Caco-2 (cell line): ENCODE measurements around the gene AMBRA1. TPM values are rescaled to one million over a fixed set of nuclear protein-coding genes. Genes with fewer than 3 reads are reported as not detected.
A peak's percentile ranks its signal among the peaks of the same experiment; 100 is the strongest.

Source experiments
- BruUV-seq: library from RNA; stranded (reverse); fragments of 400-500 nt; replicated peaks from 2 replicates; lab custom pipeline; 2021; lab: Mats Ljungman, UMichigan
- CTCF ChIA-PET: fragments of 300-600 bp; sonication (Branson Sonifier 250); formaldehyde crosslinking; loops from one replicate; lab custom pipeline; 2022; ENCODE audit warnings: antibody characterized with exemption; lab: Charles Lee
- POLR2A ChIA-PET: fragments of 300-600 bp; sonication (Branson Sonifier 250); formaldehyde crosslinking; loops from one replicate; lab custom pipeline; 2022; ENCODE audit warnings: antibody characterized with exemption; lab: Charles Lee
- DNase-seq, 2 experiments: peaks; one replicate each; pipeline versions ENCODE4 v3.0.0 to v3.0.0-alpha.2; 2020 to 2022
- H3K27me3 ChIP-seq: replicated peaks from 2 replicates; pipeline ENCODE4 v1.6.0; 2011; ENCODE audit warnings: low read length; ENCODE audit not compliant: control insufficient read depth, insufficient read depth
- H3K36me3 ChIP-seq: 2 replicates; pipeline ENCODE4 v1.5.1; 2011; ENCODE audit warnings: low read length; ENCODE audit not compliant: control insufficient read depth, insufficient read depth
- H3K4me1 ChIP-seq: fragments of 250-450 bp; sonication (Bioruptor Pico); 2 replicates; pipeline ENCODE4 v1.5.1; 2020; ENCODE audit warnings: mild to moderate bottlenecking
- H3K4me3 ChIP-seq: 2 replicates; pipeline ENCODE4 v1.5.1; 2011; ENCODE audit warnings: low read depth, mild to moderate bottlenecking, control low read depth, low read length
- H3K9me3 ChIP-seq: fragments of 250-450 bp; sonication (Bioruptor Pico); 2 replicates; pipeline ENCODE4 v1.5.1; 2020; ENCODE audit warnings: mild to moderate bottlenecking, moderate library complexity
- H3K27ac Mint-ChIP-seq: one replicate; pipeline ENCODE4 v1.8.0; 2022; ENCODE audit warnings: mixed read lengths; ENCODE audit not compliant: unreplicated experiment
- H3K27me3 Mint-ChIP-seq: one replicate; pipeline ENCODE4 v1.8.0; 2022; ENCODE audit warnings: mixed read lengths; ENCODE audit not compliant: insufficient read depth, unreplicated experiment
- H3K36me3 Mint-ChIP-seq: one replicate; pipeline ENCODE4 v1.8.0; 2022; ENCODE audit warnings: mild to moderate bottlenecking, mixed read lengths; ENCODE audit not compliant: insufficient read depth, unreplicated experiment
- H3K4me1 Mint-ChIP-seq: one replicate; pipeline ENCODE4 v1.8.0; 2022; ENCODE audit warnings: low read depth, mixed read lengths; ENCODE audit not compliant: unreplicated experiment
- H3K4me3 Mint-ChIP-seq: one replicate; pipeline ENCODE4 v1.8.0; 2022; ENCODE audit warnings: mild to moderate bottlenecking, moderate library complexity, mixed read lengths; ENCODE audit not compliant: unreplicated experiment
- H3K9me3 Mint-ChIP-seq: one replicate; pipeline ENCODE4 v1.8.0; 2022; ENCODE audit warnings: mixed read lengths; ENCODE audit not compliant: unreplicated experiment
- intact Hi-C: fragments of 100-400 bp; cut with micrococcal nuclease; formaldehyde crosslinking; loops from one replicate; pipeline ENCODE4 v1.10.0; 2022; ENCODE audit not compliant: unreplicated experiment
- total RNA-seq: library from RNA; stranded (reverse); gene quantifications from 2 replicates; pipeline ENCODE4 v1.2.3, GENCODE V29; 2022
- TF ChIP-seq, protein P1 (sequence below), 2 experiments: fragments of 200-600 bp in 1 of 2; IDR thresholded peaks; 1 replicate in 1 of 2; 2 replicates in 1 of 2; pipeline versions ENCODE4 v1.5.1 to v1.8.0; 2011 to 2022; ENCODE audit warnings: antibody characterized with exemption in 1 of 2, control low read depth in 1 of 2, inconsistent platforms in 1 of 2, low read depth in 1 of 2, low read length in 1 of 2, mild to moderate bottlenecking in 1 of 2, moderate library complexity in 1 of 2; ENCODE audit not compliant: insufficient read depth in 1 of 2, severe bottlenecking in 1 of 2, unreplicated experiment in 1 of 2

AMBRA1 gene
- total RNA-seq, 1 experiment from 2014 or later, result 48.1 TPM

GRCh38 chr11:46554213-46555147 lies 39.3 kb downstream of the AMBRA1 start:
- H3K36me3 ChIP-seq, result no peaks in the 10 kb centered on the region; the same call in none of the 2 replicates
- peaks cover 47% of the 10 kb centered on the region for H3K4me1 ChIP-seq
- peak overlapping the region; percentile 77 for H3K27ac Mint-ChIP-seq
- intact Hi-C loops, result loop anchor here (1.0 to 5.0 kb wide), 4 partner anchors 40 to 163 kb away; partner anchors contain the start of genes AMBRA1, ARHGAP1, ATG13 and F2
- BruUV-seq, result TSS peak; percentile 77
- H3K27me3 ChIP-seq, result no peaks in the 10 kb centered on the region
- no peak overlapping the region for H3K4me3 ChIP-seq
- H3K4me1 Mint-ChIP-seq, result peaks cover 32% of the 10 kb centered on the region
- TF ChIP-seq, protein P1, sequence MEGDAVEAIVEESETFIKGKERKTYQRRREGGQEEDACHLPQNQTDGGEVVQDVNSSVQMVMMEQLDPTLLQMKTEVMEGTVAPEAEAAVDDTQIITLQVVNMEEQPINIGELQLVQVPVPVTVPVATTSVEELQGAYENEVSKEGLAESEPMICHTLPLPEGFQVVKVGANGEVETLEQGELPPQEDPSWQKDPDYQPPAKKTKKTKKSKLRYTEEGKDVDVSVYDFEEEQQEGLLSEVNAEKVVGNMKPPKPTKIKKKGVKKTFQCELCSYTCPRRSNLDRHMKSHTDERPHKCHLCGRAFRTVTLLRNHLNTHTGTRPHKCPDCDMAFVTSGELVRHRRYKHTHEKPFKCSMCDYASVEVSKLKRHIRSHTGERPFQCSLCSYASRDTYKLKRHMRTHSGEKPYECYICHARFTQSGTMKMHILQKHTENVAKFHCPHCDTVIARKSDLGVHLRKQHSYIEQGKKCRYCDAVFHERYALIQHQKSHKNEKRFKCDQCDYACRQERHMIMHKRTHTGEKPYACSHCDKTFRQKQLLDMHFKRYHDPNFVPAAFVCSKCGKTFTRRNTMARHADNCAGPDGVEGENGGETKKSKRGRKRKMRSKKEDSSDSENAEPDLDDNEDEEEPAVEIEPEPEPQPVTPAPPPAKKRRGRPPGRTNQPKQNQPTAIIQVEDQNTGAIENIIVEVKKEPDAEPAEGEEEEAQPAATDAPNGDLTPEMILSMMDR (IDR thresholded peaks at IDR 0.05; ENCODE audit: insufficient read depth in 1 of 2, low read depth in 1 of 2, low read length in 1 of 2, severe bottlenecking in 1 of 2, unreplicated experiment in 1 of 2), result no peak
- peak; percentile 72 to 86 for DNase-seq
- POLR2A ChIA-PET, result interaction anchor here (0.5 to 3.6 kb wide), 8 partner anchors 21 to 311 kb away, joined by 3 to 22 read pairs (median 4); partner anchors contain the start of genes AMBRA1, ARHGAP1, ATG13 and HARBI1
- H3K9me3 Mint-ChIP-seq, result no peaks in the 10 kb centered on the region
- CTCF ChIA-PET, result interaction anchor here (0.9 to 1.9 kb wide), 7 partner anchors 25 to 196 kb away, joined by 3 to 6 read pairs (median 5); partner anchors contain the start of genes ATG13 and CHRM4
- no peaks in the 10 kb centered on the region for H3K27me3 Mint-ChIP-seq
- peak overlapping the region; percentile 74 for H3K4me3 Mint-ChIP-seq
- peaks cover 17% of the 10 kb centered on the region for H3K36me3 Mint-ChIP-seq
- no peaks in the 10 kb centered on the region for H3K9me3 ChIP-seq

- DNase-seq, result peak in 1 of 2 experiments; percentile 55
- peaks cover 17% of the 10 kb centered on the region for H3K36me3 Mint-ChIP-seq
- TF ChIP-seq, protein P1 (IDR thresholded peaks at IDR 0.05; ENCODE audit: insufficient read depth in 1 of 2, low read depth in 1 of 2, low read length in 1 of 2, severe bottlenecking in 1 of 2, unreplicated experiment in 1 of 2), result no peak
- Histone ChIP-seq H3K9me3 (no peaks in the 10 kb centered on the region), H3K4me3 (no peak overlapping the region), H3K4me1 (peaks cover 47% of the 10 kb centered on the region), H3K27me3 (no peaks in the 10 kb centered on the region), H3K36me3 (no peaks in the 10 kb centered on the region; the same call in none of the 2 replicates)
- H3K4me1 Mint-ChIP-seq, result peaks cover 32% of the 10 kb centered on the region
- peak overlapping the region; percentile 74 for H3K4me3 Mint-ChIP-seq
- TSS peak; percentile 22 for BruUV-seq
- ChIA-PET POLR2A (interaction anchor here (0.7 to 3.6 kb wide), 6 partner anchors 21 to 311 kb away, joined by 3 to 22 read pairs (median 6); partner anchors contain the start of genes AMBRA1, ARHGAP1, ATG13 and HARBI1), CTCF (interaction anchor here (0.9 to 1.9 kb wide), 7 partner anchors 25 to 196 kb away, joined by 3 to 6 read pairs (median 5); partner anchors contain the start of genes ATG13 and CHRM4)
- H3K27ac Mint-ChIP-seq, result peak overlapping the region; percentile 77
- no peaks in the 10 kb centered on the region for H3K27me3 Mint-ChIP-seq
- intact Hi-C loops, result loop anchor here (1.0 to 5.0 kb wide), 4 partner anchors 40 to 163 kb away; partner anchors contain the start of genes AMBRA1, ARHGAP1, ATG13 and F2
- no peaks in the 10 kb centered on the region for H3K9me3 Mint-ChIP-seq
Observed at GRCh38 chr11:46553814-46554212, 40.0 kb downstream of the AMBRA1 start.

DNA sequence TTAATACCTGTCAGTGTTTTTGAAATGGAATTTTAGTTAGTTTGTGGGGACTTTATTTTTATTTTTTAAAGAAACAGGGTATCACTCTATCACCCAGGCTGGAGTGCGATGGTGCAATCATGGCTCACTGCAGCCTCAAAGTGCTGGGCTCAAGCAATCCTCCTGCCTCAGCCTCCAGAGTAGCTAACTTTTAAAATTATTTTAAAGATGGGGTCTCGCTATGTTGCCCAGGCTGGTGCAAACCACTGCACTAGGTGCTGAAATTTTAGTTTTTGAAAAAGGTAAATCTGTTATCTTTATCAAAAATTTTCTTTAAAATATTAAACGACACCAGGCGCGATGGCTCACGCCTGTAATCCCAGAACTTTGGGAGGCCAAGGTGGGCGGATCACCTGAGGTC lies 42.6 kb downstream of the AMBRA1 start:
- POLR2A ChIA-PET, result no interaction called here
- intact Hi-C loops, result loop anchor here (5.0 kb wide), 1 partner anchor 166 kb away; the partner anchor contains the start of gene F2
- no peak for DNase-seq
- no peak overlapping the region for H3K4me3 ChIP-seq
- peaks cover 43% of the 10 kb centered on the region for H3K4me1 Mint-ChIP-seq
- BruUV-seq, result no TSS peak
- no peaks in the 10 kb centered on the region for H3K27me3 ChIP-seq
- no peaks in the 10 kb centered on the region for H3K9me3 ChIP-seq
- no peaks in the 10 kb centered on the region; the same call in 1 of the 2 replicates for H3K36me3 ChIP-seq
- TF ChIP-seq, protein P1 (IDR thresholded peaks at IDR 0.05; ENCODE audit: insufficient read depth in 1 of 2, low read depth in 1 of 2, low read length in 1 of 2, severe bottlenecking in 1 of 2, unreplicated experiment in 1 of 2), result no peak
- H3K27me3 Mint-ChIP-seq, result no peaks in the 10 kb centered on the region
- H3K4me3 Mint-ChIP-seq, result no peak overlapping the region
- H3K36me3 Mint-ChIP-seq, result peaks cover 31% of the 10 kb centered on the region
- H3K9me3 Mint-ChIP-seq, result no peaks in the 10 kb centered on the region
- peak overlapping the region; percentile 34 for H3K27ac Mint-ChIP-seq
- H3K4me1 ChIP-seq, result peaks cover 39% of the 10 kb centered on the region
- CTCF ChIA-PET, result no interaction called here
